ENCODE results near the gene LOXHD1.

LOXHD1 gene

DNA sequence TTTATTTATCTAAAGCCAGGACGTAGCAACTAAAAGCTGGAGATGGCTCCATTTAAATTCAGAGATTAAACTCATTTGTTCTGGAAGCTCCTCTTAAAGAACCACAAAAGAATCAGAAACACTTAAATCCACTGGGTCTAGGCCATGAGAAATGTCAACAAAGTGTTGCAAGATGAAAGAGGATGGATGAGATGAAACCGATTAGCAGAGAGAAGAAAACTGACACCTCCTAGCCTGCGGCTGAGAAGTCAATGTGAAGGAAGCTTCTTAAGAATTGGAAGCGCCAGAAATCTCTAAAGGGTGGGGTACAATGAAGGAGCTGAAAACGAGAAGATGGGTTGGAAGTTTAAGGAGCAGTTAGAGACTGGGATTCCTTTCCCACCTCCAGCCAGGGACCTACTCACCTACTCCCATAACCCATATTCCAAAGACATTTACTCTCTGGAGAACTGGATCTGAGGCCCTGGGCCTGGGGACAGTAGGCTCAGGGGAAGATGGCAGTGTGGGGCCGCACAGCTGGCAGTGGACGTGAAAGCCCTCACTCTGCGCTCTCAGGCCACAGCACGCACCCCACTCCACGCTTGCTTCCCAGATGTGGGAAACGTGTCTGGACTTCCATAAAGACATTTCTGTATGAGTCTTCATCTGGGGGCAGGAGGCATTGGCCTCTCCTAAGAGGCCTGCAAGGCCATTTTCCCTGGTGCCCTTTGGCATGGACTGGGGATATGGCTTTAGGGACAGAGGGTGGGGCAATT, 188.4 kb downstream of the LOXHD1 start:
- H3K4me3 ChIP-seq (ENCODE audit: low read length) = no peak overlapping the region
- DNase-seq (ENCODE audit: low read depth, low spot score) = no peak

DNA sequence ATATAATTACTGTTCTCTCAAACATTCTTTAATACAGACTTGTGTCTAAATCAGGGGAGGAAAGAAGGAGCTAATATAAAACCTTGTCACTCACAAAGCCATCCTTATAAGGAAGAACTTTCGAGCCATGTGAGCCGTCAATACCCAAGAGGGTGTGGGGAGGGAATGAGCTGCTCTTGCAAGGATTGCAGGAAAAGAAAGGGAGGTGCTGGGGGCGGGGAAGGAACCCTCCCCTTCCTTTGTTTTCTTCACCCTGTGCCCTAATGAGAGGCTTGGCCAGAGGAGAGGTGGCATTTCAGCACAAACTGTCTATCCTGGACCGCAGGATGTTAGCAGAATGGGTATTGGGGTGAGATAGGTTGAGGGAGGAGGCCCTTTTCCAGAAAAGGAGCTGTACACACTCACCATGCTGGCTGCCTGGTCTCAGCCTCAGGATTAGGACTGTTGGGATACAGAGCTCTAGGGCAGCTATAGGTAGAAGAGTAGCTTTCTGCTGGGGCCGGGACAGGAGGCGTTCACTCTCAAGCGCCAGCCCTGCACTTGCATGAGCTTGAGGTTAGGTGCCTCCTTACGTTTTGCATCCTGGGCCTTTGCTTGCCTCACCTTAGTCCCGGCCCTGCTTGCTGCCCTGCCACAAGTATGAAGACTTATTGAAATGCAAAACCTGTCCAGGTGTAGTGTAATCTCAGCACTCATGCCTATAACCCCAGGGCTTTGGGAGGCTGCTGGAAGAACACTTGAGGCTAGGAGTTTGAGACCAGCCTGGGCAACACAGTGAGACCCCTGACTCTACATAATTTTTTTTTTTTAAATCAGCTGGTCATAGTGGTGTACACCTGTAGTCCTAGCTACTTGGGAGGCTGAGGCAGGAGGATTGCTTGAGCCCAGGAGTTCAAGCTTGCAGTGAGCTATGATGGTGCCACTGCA, 190.5 kb downstream of the LOXHD1 start:
- H3K4me3 ChIP-seq (ENCODE audit: low read length) = no peak overlapping the region
- no peak for DNase-seq (ENCODE audit: low read depth, low spot score)

DNA sequence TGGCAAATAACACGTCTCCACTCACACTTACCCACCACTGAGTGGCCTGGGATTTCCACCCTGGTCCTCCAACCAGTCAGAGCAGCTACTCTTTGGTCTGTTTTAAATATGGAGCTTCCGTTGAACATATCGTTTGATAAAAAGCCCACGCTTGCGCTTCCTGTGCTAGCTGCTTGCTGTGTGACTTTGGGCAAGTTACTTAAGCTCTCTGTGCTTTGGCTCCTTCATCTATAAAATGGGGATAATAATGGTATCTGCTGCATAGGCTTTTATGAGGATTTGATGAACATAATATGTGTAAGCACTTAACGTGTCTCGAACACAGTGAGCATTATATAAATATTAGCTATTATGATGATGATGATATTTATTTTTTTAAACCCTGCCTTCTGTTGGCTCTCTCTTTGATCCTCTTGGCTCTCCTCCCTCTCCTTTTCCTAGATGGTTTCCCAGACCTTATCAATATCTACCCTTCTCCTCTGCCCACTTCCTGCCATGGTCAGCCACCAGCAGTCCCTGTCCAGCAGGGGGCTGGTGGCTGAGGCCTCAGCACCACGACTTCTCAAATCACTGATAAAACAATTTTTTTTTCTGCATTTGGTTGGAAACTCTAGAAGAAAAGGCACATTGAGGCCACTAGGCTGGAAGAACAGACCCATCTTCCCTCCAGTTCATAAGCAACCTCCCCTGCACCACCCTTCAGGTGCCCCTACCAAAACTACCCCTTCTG, 191.9 kb downstream of the LOXHD1 start:
- H3K4me3 ChIP-seq (ENCODE audit: low read length) = no peak overlapping the region
- no peak for DNase-seq (ENCODE audit: low read depth, low spot score)

DNA sequence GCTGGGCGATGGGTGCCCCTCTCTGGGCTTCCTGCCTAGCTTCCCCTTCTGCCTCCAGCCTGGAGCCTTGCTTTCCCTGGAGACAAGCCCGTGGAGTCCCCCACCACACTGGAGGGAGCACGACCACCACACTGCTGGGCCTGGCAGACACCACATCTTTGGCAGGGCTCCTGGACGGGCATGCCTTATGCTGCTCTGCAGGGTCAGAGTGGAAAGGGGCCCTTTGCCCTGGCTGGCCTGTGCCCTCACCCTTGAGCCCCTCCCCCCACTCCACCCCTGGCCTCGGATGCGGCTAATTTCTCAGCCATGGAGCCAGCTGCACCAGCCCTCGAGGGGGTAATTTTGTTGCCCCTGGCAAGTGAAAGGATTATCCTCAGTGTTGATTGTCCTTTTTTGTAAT, 194.5 kb downstream of the LOXHD1 start:
- H3K4me3 ChIP-seq (ENCODE audit: low read length) = no peak overlapping the region
- no peak for DNase-seq (ENCODE audit: low read depth, low spot score)

DNA sequence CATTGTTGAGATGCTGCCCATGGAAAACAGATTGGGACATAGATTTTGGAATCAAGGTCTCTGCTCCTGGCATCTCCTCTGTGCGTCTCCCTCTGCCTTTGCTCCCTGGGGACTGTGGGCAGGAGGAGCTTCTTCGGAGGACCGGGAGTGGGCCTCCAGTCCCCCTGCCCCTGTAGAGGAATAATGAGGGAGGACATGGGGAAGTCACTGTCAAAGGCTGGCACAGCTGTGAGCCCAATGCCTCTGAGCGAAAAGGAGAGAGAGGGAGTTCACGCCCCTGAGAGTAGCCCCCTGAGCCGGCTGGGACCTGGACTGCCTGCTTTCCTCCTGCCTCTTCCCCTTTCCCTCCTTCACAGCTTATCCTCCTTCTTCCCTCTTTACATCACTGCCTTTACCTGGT, 195.0 kb downstream of the LOXHD1 start:
- H3K4me3 ChIP-seq (ENCODE audit: low read length) = no peak overlapping the region
- no peak for DNase-seq (ENCODE audit: low read depth, low spot score)

DNA sequence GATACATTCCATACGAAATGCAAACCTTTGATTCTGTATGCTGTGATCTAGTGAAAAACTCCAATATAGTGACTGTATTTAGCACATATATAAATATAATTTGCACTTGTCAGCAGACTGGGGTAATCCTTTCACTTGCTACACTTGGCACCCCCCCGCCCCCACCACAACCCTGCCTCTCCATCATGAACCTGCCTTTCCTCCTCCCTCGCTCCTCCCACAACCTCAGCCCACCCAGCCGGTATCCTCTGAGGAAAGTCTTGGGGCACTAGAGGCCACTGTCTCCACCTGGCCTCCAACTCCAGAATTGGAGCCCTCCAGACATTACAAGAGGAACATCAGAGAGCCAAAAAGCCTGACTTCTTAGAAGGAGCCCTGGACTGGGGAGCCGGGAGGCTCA, 196.3 kb downstream of the LOXHD1 start:
- no peak for DNase-seq (ENCODE audit: low read depth, low spot score)
- no peak overlapping the region for H3K4me3 ChIP-seq (ENCODE audit: low read length)

DNA sequence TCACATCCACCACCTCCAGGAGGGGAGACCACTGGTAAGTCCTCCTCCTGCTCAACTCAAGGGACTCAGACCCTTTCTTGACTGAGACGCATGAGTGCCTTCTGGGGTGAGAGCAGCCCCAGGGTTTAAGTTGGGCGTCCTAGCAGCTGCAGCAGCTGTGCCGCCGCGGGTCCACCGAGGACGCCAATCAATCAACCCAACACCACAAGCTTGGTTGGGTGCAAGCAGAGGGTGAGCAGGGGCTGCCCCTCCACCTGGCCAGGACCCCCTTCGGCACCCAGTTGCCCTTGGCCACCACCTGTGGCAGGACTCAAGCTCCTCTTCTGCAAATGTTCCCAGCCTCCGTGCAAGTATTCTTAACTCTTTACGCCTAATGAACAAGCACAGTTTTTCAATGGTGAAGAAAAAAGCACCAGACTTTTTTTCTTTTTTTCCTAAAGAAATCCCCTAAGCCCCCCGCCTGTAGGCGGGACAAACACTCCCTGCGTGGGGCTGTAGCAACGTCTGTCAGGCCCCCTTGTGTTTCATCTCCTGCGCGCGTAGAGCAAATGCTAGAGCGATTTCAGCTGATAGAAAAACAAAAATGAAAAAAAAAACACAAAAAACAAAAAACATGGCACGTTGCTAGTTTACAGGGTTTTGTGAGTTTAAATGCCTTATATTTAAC, 197.1 kb downstream of the LOXHD1 start:
- DNase-seq (ENCODE audit: low read depth, low spot score) = no peak
- H3K4me3 ChIP-seq (ENCODE audit: low read length) = no peak overlapping the region

DNA sequence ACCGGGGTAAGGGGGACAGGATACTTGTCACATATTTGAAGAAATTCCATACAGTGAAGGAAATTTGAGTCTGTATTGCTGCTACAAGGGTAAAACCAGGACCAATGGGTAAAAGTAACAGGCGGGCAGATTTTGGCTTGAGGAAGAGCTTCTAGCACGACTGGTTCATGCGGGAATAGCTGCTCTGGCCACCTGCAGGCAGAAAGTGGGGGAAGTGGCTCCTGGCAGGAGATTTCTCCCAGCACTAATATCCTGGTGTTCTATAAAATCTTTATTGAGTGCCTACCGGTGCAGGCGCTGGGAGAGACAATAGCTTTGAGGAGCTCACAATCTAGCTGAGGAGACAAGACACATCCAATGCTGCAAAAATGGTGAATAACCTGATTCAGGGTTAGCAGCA, 198.5 kb downstream of the LOXHD1 start:
- no peak overlapping the region for H3K4me3 ChIP-seq (ENCODE audit: low read length)
- no peak for DNase-seq (ENCODE audit: low read depth, low spot score)

DNA sequence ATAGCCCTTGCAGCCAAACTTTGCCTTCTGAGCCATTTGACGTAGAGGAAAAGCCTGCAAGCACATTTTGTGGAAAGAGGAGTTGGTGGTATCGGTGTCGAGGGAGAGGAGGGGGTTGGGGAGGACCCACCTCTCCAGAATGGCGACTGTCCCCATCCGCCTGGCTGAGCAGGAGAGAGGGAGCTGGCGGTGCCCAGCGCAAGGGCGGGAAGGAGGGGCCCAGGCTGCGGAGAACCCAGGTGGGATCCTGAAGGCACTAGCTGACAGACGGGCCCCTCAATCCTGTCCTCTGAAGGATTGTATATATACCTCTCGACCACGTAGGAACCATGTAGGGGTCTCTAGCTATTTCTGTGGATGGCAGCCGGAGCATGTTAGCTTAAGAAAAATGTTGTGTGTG, 200.3 kb downstream of the LOXHD1 start:
- H3K4me3 ChIP-seq (ENCODE audit: low read length) = no peak overlapping the region
- no peak for DNase-seq (ENCODE audit: low read depth, low spot score)

DNA sequence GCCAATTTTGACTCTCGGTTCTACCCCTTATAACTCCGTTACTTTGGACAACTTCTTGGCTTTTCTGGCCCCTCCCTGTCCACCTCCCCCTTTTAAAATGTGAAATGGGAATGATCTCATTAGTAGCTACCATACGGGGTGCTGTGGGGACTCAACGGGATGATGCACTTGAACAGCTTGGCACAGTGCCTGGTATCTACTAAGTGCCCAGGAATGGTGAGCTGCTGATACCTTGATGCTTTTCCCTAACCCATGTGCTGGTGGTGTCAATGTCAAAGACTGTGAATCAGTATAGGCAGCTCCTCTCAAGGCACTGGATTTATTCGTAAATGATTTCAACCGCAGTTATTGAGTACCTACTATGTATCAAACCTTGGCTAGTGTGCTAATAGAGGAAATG, 204.2 kb downstream of the LOXHD1 start:
- no peak overlapping the region for H3K4me3 ChIP-seq (ENCODE audit: low read length)
- no peak for DNase-seq (ENCODE audit: low read depth, low spot score)

DNA sequence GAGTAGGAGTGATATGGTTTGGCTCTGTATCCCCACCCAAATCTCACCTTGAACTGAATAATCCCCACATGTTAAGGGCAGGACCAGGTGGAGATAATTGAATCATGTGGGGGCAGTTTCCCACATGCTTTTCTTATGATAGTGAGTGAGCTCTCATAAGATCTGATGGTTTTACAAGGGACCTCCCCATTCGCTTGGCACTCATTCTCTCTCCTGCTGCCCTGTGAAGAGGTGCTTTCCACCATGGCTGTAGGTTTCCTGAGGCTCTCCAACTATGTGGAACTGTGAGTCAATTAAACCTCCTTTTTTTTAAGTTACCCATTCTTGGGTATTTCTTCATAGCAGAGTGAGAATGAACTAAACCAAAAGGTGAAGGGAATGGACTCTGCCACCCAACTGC, 207.5 kb downstream of the LOXHD1 start:
- no peak overlapping the region for H3K4me3 ChIP-seq (ENCODE audit: low read length)
- no peak for DNase-seq (ENCODE audit: low read depth, low spot score)

DNA sequence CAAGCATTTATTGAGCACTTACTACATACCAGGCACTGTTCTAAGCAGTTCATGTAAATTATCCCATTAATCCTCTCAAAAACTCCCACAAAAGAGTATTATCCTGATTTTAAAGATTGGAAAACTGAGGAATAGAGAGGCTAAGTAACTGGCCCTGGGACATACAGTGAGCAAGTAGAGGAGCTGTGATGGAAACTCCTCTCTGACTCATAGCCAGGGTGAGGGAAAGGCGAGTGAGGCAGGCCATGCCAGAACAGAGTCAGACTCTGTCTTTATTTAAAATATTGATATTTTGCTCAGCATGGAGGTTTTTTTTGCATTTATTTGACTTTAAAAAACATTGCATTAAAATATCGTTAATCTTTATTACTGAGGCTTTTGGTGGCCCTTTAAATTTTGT, 208.0 kb downstream of the LOXHD1 start:
- DNase-seq (ENCODE audit: low read depth, low spot score) = no peak
- H3K4me3 ChIP-seq (ENCODE audit: low read length) = no peak overlapping the region

DNA sequence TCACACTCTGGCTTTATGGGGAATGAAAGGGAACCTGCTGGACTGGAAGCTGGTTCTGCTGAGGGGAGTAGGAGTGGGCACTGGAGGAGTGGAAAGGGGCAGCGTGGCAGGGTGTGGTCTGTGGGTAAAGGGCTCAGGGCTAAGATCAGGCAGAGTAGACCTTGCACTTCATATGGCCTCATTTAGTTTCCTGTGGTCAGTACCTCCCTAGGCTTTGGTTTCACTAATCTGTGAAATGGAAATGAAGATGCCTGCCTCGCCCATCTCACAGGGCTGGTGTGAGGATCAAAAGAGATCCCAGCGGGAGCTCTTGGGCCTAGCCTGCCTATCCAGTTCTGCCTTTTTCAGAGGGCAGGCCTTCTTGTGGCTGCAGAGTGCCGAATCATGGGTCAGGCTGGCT, 208.7 kb downstream of the LOXHD1 start:
- no peak overlapping the region for H3K4me3 ChIP-seq (ENCODE audit: low read length)
- DNase-seq (ENCODE audit: low read depth, low spot score) = no peak

DNA sequence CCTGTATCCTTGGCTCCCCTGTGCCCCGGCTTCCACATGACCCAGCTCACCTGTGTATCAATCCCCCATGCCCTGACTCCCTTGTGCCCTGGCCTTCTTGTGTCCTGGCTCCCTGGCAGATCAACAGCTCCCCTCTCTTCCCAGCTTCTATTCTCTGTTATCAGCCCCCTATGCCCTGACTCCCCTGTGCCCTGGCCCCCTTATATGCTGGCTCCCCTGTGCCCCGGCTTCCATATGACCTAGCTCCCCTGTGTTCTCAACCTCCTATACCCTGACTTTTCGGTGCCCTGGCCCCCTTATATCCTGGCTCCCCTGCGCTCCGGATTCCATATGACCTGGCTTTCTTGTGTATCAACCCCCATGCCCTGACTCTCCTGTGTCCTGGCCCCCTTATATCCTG, 209.2 kb downstream of the LOXHD1 start:
- DNase-seq (ENCODE audit: low read depth, low spot score) = no peak
- no peak overlapping the region for H3K4me3 ChIP-seq (ENCODE audit: low read length)

DNA sequence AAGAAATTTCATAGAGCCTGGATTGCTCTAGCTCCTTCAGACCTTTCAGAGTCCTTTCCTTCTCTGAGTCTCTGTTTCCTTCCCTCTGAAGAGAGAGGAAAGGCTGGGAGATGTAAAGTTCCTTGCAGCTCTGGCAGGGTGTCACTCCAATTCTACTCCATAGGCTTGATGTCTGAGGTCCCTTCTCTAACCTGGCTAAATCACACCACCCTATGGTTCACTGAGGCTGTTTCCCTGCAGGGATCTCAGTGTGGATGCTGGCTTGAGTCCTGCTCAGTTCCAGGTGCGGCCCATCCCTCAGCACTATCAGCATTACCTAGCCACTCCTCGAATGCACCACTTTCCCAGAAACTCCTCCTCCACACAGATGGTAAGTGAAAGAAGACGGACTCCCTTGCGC, 209.7 kb downstream of the LOXHD1 start:
- no peak for DNase-seq (ENCODE audit: low read depth, low spot score)
- H3K4me3 ChIP-seq (ENCODE audit: low read length) = no peak overlapping the region

DNA sequence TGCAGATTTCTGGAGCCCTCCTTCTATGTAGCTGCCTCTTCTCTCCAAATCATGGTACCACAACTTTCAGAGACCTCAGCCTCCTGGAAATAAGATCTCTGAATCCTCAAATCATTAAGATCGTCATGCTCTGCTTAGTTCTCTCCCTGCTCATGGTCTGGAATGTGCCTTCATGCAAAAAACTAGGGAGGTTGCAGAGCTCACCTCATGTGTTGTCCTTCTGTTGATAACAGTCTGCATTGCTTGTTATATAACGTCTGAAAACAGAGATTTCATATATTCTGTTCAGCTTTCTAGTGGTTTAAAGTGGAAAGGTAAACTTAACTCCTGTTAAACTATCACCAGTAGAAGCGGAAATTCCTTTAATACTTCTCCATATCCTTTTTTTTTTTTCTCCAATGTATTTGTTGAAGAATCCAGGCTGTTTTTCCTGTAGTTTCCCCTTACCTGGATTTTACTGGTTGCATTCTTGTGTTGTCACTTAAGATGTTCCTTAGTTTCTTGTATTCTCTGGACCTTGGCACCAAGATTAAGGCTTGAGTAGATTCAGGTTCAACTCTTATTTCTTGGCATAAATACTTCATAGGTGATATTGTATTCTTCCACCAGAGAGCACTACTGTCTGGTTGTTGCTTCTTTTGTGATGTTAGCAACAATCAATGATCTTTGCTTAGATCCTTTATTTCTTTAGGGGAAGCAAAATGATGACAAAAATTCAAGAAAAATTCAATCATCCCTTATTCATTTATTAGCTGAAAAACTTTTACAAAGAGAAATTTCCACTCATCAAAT, 211.3 kb downstream of the LOXHD1 start:
- no peak overlapping the region for H3K4me3 ChIP-seq (ENCODE audit: low read length)
- DNase-seq (ENCODE audit: low read depth, low spot score) = no peak

DNA sequence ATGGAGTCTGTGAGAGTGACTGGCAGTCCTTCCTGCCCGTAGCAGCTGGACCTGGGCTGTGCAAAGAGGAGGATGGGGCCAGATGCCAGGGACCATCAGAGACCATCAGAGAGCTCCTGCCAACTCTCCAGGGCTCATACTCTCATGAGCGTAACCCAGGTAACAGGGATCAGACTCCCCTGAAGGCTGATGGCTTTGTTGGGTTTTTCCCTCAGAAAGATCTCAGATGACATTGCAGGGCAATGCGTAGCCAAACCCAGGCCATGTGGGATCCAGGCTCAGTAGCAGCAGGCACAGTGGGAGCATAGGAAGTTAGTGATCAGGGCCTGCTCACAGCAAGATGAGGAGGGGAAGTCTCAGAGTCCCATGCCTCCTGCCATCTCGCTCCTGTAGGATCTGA, 218.0 kb downstream of the LOXHD1 start:
- no peak overlapping the region for H3K4me3 ChIP-seq (ENCODE audit: low read length)
- DNase-seq (ENCODE audit: low read depth, low spot score) = no peak

DNA sequence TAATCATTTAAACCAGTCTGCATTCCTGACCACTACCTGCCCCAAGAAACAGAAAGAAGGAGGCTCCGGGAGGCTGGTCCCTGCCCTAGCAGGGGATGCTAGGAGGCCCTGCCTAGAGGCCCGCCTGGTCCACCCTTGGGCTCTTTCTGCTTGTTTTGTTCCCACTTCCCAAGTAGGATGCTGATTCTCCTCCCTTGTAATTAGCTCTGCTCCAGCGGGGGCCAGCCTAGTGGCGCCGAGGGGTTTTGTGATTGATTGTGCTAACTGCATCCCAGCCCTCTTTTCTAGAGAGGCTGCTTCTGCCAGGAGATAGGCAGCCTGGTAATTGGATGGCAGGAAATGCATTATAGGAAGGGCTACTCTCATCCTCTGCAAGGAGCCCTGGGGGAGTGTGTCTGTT, 220.0 kb downstream of the LOXHD1 start:
- no peak for DNase-seq (ENCODE audit: low read depth, low spot score)
- H3K4me3 ChIP-seq (ENCODE audit: low read length) = no peak overlapping the region

DNA sequence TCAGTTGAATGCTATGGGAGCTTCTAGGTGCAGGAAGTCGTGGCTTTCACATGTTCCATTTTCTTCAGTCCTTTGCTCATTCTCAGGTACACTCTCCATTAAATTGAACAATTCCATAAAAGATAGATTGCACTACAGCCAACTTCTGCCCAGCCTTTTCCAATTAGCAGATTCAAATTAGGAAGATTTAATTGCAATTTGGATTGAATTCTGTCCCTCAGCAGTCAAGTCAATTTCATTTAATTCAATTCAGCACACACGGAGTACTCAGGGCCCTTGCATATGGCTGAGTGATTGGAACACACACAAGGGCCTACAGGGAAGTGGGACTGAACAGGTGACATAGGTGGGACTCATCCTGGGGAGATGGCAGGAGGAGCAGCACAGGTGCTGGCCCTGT, 220.4 kb downstream of the LOXHD1 start:
- H3K4me3 ChIP-seq (ENCODE audit: low read length) = no peak overlapping the region
- no peak for DNase-seq (ENCODE audit: low read depth, low spot score)

Data from Jurkat, Clone E6-1 (cell line).